CD4-positive, alpha-beta T cell treated with Interleukin-6 at 100 ng/mL for 8 hours (primary cell): ENCODE data around the gene TXLNB.

Experiments used
- DNase-seq: peaks from one replicate; pipeline ENCODE4 v3.0.0-alpha.2; 2020; ENCODE audit warnings: mixed read lengths, low spot score

The TXLNB gene

DNA sequence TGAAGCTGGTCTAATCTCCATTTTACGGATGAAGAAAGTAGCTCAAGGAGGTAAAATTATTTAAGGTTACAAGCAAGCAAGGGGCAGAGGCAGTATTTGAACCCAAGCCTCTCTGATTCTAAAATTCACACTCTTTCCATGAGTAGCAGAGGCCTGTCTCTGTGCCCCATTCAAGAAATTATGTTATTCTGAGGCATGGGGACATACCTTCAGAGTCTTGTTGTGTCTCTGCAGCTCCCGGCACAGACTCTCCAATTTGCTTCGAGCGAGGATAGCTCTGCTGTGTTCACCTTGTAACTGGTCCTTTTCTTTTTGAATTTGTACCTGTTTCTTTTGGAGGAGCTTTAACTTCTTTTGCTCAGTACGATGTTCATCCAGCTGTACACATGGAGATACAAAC, 21.5 kb downstream of the TXLNB start:
- DNase-seq, result no peak

DNA sequence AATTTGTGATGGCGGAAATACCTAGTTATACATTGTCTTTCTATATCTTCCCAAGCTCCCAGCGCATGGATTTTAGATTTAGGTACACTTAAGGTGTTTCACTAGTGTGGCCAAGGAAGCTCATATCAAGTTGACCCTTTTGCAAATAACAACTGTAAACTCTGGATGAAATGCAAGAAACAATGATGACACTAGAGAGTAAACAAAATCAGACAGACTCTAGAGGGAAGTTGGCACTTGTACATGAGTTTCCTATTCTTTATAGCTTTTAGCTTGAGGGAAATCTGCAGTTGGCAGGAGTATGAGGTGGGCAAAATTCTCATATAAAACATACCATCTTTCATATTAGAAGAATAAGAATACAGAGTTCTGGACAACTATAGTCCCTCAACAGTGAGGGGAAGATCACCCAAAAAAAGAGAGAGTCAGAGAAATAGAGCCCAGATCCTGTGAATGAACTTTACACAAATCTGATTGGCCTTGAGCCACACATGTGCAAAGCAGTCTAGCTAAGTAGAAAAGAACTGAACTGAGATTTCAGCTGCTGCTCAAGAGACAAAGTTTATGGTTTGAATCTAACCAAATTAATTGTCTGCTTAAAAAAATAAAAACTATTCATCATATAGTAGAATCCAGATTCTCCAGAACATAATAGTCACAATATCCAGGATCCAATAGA, 26.1 kb downstream of the TXLNB start:
- no peak for DNase-seq

DNA sequence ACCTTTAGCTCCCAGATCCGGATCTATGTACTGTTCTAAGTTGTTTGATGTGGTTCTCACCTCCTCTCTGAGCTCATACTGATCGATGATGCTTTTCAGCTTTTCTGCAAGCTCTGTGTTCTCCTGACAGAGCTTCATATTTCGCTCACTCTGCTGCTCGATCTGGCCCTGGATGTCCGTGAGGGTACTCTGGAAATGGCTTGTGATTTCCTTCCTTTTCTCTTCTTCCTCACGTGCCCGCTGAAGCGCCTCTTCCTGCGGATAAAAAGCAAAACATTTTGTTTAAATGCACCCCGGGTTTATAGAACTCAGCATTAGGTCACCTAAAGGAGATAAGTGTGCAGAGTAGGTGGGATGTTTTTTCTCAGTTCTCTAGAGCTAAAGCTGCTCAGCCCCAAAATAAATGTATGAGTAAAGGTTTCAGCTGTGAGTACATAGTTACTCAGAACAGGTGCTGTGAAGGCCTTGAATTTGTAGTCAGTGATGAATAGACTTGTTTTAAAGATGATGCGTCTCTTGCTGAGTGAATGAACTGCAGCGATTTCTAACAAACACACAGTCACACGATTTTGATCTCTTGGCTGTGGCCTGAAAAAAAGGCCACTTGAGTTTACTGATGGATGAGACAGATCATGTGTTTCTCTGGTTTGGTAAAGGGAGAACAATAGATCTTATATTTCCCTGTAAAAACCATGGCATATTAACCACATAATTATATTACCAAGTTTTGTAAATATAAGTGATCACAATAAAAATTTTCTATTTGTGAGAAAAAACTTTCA, 29.1 kb downstream of the TXLNB start:
- DNase-seq, result peak; percentile 49

DNA sequence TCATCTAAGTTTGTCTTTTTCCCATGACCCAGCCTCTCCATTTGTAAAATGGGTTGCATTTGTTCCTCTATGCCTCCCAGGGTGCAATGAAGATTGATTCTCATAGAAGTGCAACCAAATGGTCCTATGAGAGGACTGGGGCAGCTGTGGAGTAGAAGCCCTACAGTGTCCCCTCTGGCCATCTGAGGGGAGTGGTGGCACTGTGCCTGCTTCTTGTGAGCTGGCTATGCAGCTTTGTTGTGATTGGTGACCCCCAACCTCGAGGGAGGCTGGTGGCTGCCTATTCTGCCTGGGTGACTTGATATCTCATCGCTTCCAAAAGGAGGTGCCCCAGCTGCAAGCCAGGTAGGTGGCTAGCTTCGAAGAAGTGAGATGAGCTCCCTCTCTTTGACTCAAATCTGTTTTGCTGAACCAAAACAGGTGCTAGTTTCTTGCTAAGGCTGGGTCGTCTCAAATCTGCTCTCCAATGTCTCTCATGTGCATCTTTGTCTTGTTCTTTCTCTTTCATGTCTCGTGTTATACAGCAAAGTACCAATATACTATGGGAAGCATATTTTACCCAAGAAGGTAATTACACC, 33.9 kb downstream of the TXLNB start:
- DNase-seq, result no peak

DNA sequence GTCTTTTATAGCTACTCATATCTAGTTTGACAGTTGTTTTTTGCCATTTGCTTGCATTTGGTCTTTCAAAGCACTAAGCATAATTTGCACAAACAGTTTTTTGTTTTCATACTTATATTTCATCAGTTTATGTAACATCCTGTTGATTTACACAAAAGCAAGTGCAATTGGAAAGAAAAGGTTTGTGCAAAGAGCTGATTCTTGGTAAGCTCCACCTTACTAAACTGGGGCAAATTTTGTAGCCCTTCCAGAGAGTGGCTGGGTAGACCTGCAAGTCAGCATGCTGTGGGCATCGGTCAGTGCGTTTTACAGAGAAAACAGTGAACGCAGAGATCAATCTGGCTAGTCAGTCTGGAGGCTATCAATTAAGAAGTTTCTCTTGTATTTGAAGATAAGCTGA, 34.5 kb downstream of the TXLNB start:
- peak; percentile 10 for DNase-seq

DNA sequence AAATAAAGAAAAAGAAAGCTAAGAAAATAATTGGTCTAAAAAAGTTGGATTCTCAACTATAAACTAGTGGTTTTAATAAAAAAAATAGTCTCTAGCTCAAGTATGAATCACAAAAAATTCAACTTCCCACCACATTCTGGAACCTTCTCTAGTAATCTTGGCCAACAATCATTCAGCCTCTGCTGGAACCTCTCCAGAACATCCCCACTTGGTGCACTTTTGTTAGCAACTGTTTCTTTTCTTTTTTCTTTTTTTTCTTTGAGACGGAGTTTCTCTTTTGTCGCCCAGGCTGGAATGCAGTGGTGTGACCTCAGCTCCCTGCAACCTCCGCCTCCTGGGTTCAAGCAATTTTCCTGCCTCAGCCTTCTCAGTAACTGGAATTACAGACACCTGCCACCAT, 35.7 kb downstream of the TXLNB start:
- DNase-seq, result no peak

DNA sequence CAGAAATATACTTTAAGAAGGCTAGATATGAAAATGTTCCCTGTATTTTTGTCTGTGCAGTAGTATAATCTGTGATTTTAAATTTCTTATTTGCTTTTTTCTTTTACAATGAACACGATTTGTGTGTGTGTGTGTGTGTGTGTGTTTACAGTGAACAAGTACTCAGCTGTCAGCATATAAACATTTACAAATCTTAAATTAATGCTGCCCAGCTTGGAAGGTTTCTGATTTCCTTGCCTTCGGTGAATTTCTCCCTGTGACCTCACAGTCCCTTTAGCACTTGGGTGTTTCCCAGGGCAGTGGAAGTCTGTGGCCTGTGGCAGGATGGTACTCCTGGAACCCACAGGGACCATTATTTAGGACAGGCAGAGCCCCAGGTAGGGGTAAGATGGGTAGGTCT, 37.6 kb downstream of the TXLNB start:
- DNase-seq, result no peak

DNA sequence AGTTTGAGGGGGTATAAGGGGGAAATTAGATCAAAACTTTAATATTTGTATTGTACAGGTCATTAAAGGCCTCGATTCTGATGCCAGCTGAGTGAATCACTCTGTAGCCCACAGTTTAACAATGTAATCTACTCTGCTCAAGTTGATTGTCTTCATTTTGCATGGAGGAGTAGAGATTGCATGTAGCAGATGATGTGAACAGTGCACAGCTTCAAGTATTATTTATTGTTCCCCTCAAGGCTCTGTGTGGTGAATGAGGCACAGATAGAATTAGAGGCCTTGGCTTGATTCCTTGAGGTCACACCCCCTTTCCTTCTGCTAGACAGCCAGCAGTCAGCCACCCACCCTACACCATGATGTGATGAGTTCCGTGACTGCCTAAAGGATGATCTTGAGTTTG, 38.1 kb downstream of the TXLNB start:
- no peak for DNase-seq

DNA sequence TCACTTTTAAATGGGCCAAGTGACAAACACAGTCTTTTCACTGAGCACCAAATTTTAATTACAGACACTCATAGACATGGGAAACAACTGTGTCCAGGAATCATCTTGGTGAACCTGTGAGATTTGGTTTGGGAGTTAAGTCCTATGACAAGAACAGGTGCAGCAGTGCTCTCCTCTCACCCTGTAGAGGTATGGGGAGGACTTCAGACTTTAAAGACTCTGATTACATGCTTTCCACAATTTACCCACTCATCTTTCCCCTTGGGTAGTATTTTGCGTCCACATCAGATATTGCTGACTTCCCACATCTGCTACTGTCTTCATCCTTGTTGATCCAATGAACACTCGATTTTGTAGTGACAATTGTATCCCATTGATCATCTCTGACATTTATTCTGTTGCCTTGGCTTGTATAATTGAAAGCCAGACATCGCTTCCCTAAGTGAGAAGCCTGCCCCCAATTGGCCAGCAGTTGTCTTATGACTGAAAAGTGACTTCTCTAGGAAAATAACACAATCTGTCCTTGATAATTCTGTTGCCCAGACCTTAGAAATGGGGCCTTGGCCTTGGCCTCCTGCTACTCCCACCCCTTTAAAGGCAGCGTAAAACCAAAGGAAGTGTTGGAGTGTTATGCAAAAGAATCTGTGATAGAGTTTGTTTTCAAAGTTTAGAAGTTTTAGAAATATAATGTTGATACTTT, 40.0 kb downstream of the TXLNB start:
- no peak for DNase-seq

DNA sequence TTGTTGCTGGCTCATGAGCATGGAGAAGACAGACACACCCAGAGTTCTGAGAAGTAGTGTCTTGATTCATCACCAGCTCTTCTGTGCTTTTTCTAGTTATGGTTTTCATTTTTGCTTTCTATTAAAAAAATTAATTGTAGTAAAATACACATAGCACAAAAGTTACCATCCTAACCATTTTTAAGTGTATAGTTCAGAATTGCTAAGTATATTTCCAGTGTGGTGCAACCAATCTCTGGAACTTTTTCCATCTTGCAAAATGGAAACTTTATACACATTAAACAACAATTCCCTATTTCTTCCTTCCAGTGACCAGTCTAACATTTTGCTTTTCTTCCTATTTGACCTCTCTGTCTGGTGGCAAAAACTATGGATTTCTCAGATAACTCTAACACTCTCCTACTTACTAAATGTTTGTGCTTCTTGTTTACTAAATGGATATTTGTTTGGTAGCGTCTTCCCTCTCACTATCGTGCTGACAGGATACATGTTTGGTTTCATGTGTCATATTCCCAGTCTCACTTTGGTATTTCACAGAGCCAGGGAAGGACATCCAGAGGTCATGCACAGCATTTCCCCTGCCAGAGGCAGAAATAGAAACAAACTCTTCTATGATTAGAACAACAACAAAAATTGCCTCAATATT, 40.6 kb downstream of the TXLNB start:
- no peak for DNase-seq

DNA sequence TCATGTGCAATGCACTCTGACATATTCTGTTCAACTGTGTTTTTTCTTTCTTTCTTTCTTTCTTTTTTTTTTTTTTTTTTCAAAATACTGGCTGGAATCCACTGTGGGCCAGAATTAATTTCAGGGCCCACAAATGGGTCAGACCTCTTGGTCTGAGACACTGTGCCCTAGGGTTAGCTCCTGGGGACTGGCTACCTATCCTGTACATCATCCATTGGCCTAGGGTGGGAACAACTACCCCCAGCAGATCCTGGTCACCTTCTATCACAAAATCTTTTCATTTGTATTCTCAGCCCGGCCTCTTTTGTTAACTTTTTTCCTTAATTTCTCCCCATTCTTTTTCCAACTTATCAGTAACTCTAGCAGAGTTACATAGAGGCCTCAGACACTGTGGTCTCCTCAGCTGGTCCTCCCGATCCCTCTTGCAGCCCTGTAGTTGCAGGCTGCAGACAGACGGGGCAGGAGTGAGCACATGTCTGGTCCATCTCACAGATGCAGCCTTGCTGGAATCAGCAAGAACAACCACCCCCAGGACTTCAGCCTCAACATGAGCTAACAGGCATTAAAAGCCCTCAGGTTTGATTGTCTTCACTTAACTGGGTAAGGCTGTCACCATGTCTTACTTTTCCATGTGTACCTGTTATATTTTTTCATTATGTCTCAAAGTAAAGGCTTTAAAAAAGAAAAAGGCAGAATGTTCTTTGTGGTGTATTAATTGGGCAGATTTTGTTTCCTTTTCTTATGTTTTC, 41.3 kb downstream of the TXLNB start:
- DNase-seq, result peak; percentile 69

DNA sequence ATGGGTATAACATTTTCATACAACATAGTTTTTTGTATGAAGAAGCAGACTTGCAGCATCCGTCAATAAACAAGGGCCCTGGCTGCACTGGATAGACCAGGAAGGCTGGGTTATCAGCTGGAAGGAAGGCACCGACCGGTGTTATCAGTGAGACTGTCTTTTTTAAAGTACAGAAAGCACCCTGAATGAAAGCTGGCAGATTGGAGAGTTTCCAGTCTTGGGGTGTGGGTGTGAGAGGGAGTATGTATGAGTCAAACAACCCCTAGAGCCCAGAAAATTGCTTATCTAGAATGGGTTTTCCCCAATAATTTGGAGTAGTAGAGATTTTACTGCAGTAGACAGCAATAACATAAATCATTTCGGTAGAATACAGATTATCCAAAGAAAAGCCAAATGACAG, 42.4 kb downstream of the TXLNB start:
- no peak for DNase-seq

DNA sequence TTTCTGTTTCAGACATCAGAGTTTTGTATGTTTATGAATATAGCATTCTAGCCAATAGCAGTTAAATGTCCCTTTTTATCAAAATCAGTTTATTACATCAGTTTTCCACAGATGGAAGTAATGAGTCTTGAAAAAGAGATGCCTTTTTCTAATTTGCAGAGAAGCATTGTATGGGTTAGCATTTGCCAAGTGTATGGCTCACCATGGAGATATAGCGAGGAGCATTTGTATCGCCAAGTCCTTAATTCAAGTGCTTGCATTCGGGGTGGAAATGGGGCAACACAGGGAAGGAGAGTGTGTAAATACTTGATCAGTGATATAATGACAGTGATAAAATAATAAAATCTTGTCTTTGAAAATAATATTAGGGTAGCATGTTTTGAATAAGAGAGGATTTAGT, 42.9 kb downstream of the TXLNB start:
- no peak for DNase-seq

DNA sequence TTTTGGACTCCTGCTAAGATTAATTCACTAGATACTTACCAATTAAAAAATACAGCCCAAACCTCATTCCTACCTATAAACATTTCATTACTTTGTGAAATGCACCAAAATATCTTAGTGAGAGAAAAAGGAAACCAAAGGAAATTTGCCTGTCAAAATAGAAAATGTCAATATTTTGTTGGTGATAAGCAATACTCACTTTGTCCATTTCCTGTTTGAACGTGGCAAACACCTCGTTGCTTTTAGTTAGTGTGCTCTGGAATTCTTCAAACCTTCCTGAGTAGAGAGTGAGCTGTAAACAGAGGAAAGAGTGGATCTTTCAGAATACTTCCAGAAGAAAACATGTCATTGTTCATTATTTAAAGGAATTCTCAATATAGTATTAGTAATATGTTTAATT, 44.2 kb downstream of the TXLNB start:
- no peak for DNase-seq

DNA sequence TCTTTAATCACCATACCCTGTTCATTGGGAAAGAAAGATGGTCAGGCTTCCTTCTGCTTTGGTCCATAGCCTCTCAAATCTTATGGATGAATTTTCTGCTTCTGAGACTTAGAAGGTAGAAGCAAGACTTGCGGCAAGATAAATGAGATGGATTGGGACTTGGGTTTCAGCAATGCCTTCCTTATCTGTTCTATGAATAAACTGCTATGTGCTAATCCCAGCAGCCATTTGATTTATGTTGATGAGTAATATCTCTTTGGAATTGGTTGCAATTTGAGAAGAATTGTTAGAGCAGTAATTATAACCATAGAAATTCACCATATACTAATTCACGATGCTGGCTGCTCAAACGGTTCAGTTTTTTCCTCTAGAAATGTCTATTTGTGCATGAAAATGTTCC, 48.3 kb downstream of the TXLNB start:
- DNase-seq, result no peak

DNA sequence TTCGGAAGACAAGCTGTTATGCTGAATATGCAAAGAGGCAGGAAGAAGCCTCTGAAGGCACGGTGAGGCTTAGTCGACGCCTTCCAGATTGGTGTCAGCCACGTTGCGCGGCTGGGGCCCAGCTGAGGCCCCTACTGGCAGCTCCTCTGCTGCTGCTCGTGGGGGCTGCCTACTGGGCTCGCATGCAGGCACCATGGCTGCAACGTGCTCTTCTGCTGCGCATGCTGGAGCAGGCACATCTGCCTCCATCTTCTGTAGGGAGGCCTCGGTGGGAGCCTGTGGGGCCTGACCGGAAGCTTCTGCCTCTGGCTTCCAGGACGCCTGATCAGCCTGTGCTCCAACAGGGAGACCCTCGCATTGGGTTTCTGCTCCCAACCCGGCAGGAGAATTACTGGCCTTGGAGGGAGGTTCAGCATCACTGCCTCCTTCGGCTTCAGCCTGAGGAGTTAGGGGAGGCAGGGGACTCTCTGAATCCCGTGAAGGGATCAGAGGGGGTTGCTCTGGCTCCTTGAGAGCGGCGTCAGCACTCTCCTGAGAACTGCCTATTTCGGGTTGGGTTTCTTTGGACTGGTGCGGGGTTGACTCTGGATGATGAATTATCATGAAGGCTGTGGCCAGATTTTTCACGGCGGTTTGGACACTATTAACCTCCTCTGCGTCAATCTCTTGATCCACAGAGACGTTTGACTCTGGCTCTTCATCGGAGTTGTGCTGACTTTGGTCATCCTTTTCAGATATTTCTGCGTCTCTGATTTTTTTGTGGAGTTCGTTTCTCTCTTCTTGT, 49.1 kb downstream of the TXLNB start:
- DNase-seq, result no peak

DNA sequence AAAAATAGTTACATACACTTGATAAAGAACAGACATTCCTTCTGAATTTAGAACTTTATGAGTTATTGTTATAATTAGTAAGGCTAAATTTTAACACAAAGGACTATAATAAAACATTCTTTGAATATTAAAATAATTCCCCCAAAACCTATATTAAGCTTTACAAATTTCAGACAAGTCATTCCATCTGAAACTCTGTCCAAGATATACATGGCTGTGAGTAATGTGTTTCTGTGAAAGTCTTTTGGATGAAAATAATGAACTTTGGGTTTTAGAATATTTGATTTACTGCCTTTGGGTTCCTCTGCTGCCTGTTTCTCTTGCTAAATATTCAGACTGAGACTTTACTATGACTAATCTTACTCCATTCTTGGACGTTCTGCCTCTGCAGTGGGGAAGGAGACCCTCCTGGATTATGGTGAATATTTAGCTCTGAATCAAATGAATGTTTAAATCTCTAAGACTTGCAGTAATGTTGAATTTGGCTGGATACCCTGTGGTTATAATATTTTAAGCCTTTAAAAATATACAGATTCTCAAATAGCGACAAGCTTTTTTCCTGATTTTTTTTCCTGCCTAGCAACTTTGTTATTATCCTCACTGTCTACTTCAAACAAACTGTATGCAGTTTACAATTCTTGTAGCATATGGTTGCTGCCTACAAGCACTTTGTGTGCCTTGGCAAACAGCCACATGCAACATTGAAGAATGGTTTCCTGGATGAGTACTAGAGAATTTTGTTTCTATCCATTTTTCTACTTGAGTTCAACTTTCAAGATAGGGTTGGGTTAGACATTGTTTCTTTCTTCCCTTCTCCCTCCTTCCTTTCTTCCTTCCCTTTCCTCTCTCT, 51.4 kb downstream of the TXLNB start:
- DNase-seq, result peak; percentile 9

DNA sequence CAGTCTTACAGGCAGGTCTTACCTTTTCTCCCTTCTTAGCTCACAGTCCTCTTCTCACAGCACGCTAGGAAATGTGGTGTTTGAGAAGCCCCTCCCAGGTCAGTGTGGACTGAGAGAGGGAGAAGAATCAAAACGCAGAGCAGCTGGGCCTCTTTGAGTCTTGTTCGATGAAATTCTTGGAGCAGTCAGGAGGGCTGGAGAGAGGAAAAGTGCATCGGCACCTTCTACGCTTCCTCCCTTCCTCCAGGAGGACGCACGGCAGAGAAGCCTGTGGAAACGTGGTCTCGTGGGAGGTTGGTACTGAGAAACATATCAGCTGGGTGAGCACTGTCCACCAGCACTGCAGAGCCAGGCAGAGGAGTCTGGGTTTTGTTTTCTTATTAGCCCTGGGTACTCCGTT, 52.7 kb downstream of the TXLNB start:
- DNase-seq, result no peak

DNA sequence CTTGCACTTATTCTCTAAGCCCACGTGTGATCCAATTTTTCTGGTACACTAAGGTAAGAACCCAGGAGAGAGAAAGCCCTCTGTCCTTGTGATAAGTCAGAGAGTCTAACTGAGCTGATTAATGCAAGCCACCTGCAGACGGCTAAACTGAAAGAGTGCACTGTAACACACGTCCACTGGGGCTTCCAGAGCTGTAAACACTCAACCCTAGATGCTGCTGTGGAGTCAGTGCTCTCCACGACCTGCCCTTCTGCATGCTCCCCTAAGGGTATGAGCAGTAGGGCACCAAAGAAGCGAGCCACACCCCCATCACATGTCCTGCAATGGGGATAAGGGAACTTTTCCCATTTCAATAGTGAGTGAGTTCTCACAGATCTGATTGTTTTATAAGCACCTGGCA, 55.7 kb downstream of the TXLNB start:
- DNase-seq, result no peak

DNA sequence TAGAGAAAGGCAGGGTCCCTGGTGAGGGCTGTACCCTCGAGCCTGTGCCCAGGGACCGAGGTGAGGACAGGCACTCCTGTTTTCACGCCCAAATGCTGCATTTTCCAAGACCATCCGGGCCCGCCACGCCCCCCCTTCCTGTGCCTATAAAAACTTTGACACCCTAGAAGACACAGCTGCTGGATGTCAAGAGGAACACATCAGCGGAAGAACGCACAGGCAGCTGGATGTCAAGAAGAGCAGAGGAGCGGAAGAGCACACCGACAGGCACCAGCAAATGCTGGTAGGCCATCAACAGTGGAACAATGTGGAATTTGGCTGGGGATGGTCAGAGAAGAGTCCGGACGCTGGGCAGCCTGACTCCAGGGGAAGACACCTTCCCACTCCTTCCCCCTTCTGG, 56.1 kb downstream of the TXLNB start:
- no peak for DNase-seq
